ENCODE results near the gene PAK4. TPM values are rescaled to one million over a fixed set of nuclear protein-coding genes. Genes with fewer than 3 reads are reported as not detected.
A peak's percentile ranks its signal among the peaks of the same experiment; 100 is the strongest.

Gene PAK4
- total and polyA plus RNA-seq, 2 of the 13 experiments (the other 11 are each of a cell fraction or from before 2014, with no cell fraction given), result 9.5 to 17.8 TPM

GRCh38 chr19:39141929-39142328, 16.3 kb downstream of the PAK4 start (continued):
- TF ChIP-seq SOX13 (IDR thresholded peaks at IDR 0.05) (peak; percentile 36; the same call in 1 of the 2 replicates), SOX13 (CRISPR knock-in tag; conservative IDR thresholded peaks at IDR 0.05 in 1 of 2, IDR thresholded peaks at IDR 0.05 in 1 of 2) (no peak), UBTF (CRISPR knock-in tag; IDR thresholded peaks at IDR 0.05) (no peak), HOXA3 (CRISPR knock-in tag; IDR thresholded peaks at IDR 0.05) (peak; percentile 34; the same call in 1 of the 2 replicates), EEA1 (CRISPR knock-in tag; IDR thresholded peaks at IDR 0.05; ENCODE audit: borderline replicate concordance) (no peak), TCF7 (IDR thresholded peaks at IDR 0.05; ENCODE audit: low read depth) (no peak), BHLHE40 (IDR thresholded peaks at IDR 0.05; ENCODE audit: low read length) (no peak), ZSCAN31 (CRISPR knock-in tag; IDR thresholded peaks at IDR 0.05; ENCODE audit: low read depth) (no peak), JUN (CRISPR knock-in tag; IDR thresholded peaks at IDR 0.05) (no peak), ZNF850 (CRISPR knock-in tag; conservative IDR thresholded peaks at IDR 0.05) (no peak), NAIF1 (CRISPR knock-in tag; IDR thresholded peaks at IDR 0.05; ENCODE audit: borderline replicate concordance) (no peak), ZNF280B (CRISPR knock-in tag; IDR thresholded peaks at IDR 0.05; ENCODE audit: borderline replicate concordance) (no peak), HNF4A (CRISPR knock-in tag; IDR thresholded peaks at IDR 0.05) (0 out of 2 replicates have a peak, but pooled peaks have one; percentile 5), ZNF776 (CRISPR knock-in tag; IDR thresholded peaks at IDR 0.05) (no peak)

Data from HepG2 (cell line).